GM13976 (cell line): ENCODE results near the gene TENM4.
A peak's percentile ranks its signal among the peaks of the same experiment; 100 is the strongest.

Experiments used
- DNase-seq: peaks from one replicate; pipeline ENCODE4 v3.0.0; 2012; ENCODE audit warnings: low spot score
- in situ Hi-C: fragments of 300-500 bp; cut with MboI; formaldehyde crosslinking; loops from one replicate; pipeline ENCODE4 v1.12.0; 2022; ENCODE audit warnings: low sequenced_read_pairs, mixed read lengths, inconsistent platforms; ENCODE audit not compliant: unreplicated experiment
- TF ChIP-seq, protein P1 (sequence below): IDR thresholded peaks from 2 replicates; pipeline ENCODE4 v1.5.1; 2012; ENCODE audit warnings: borderline replicate concordance, mild to moderate bottlenecking; ENCODE audit not compliant: insufficient read depth; ENCODE audit errors: extremely low read depth, missing control alignments, control extremely low read depth

The TENM4 gene

GRCh38 chr11:79482800-79483199 lies 42.0 kb upstream of the TENM4 start:
- TF ChIP-seq, protein P1, sequence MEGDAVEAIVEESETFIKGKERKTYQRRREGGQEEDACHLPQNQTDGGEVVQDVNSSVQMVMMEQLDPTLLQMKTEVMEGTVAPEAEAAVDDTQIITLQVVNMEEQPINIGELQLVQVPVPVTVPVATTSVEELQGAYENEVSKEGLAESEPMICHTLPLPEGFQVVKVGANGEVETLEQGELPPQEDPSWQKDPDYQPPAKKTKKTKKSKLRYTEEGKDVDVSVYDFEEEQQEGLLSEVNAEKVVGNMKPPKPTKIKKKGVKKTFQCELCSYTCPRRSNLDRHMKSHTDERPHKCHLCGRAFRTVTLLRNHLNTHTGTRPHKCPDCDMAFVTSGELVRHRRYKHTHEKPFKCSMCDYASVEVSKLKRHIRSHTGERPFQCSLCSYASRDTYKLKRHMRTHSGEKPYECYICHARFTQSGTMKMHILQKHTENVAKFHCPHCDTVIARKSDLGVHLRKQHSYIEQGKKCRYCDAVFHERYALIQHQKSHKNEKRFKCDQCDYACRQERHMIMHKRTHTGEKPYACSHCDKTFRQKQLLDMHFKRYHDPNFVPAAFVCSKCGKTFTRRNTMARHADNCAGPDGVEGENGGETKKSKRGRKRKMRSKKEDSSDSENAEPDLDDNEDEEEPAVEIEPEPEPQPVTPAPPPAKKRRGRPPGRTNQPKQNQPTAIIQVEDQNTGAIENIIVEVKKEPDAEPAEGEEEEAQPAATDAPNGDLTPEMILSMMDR = no peak
- peak; percentile 61 for DNase-seq
- in situ Hi-C loops = no loop called here

- in situ Hi-C loops = no loop called here
- TF ChIP-seq, protein P1 = no peak
- DNase-seq = no peak
Observed at GRCh38 chr11:79481795-79482194, 41.0 kb upstream of the TENM4 start.

DNA sequence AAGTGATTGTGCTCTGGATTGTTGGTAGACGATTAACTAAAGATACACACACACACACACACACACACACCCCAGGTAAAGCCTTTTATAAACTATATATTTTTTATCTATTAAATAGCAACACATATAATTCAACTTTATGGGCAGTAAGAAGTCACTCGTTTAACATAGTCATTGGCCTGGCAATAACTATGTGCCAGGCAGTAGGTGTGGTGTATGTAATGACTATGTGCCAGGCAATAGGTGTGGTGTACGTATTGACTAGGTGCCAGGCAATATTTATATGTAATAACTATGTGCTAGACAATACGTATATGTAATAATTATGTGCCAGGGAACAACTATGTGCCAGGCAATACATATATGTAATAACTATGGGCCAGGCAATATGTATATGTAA lies 40.0 kb upstream of the TENM4 start:
- in situ Hi-C loops = no loop called here
- no peak for DNase-seq
- TF ChIP-seq, protein P1 = no peak

GRCh38 chr11:79472819-79473529 lies 32.1 kb upstream of the TENM4 start:
- TF ChIP-seq, protein P1 = no peak
- in situ Hi-C loops = no loop called here
- no peak for DNase-seq

- in situ Hi-C loops = no loop called here
- TF ChIP-seq, protein P1 = no peak
- no peak for DNase-seq
Observed at GRCh38 chr11:79471071-79471844, 30.4 kb upstream of the TENM4 start.

DNA sequence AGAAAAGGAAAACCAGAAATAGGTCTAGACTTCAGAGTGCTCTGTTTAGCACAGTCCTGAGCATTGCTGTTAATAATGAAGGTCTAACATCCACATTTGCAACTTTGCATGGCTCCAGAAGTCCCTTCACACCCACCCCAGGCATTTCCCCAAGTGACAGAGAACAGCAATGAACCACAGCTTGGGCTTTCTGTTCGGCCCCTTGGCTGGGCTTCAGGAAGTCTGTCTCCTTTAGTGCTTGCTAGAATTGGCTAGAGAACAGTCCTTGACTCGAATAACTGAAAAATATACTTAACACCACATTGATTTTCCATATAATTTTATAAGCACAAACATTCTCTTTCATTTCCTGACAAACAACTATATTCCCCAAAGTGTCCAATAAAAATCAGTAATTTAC lies 29.3 kb upstream of the TENM4 start:
- no peak for DNase-seq
- in situ Hi-C loops = no loop called here
- TF ChIP-seq, protein P1 = no peak
